NT2/D1 (cell line): ENCODE measurements around the gene DECR2.

Experiments used
- SUZ12 ChIP-seq: IDR thresholded peaks from 2 replicates; pipeline ENCODE4 v1.6.1; 2011; ENCODE audit not compliant: insufficient read length, insufficient read depth; ENCODE audit errors: extremely low read depth
- ZNF274 ChIP-seq: IDR thresholded peaks from 2 replicates; pipeline ENCODE4 v1.6.1; 2011; ENCODE audit warnings: mild to moderate bottlenecking, low read depth, low read length

- TF ChIP-seq ZNF274 (no peak), SUZ12 (no peak)
Observed at GRCh38 chr16:397135-397661, 4.5 kb upstream of the DECR2 start, which contains the start of gene NME4.
